DOHH2 (cell line): ENCODE results near the gene METTL25.

Experiments used
- H3F3A ChIP-seq: fragments of 200-600 bp; sonication (generic), shearing (Covaris generic); 2 replicates; pipeline ENCODE4 v1.6.0; 2016; ENCODE audit warnings: antibody characterized with exemption, mild to moderate bottlenecking; ENCODE audit not compliant: control insufficient read depth, insufficient read depth
- H3K27ac ChIP-seq: fragments of 200-600 bp; sonication (generic); 2 replicates; pipeline ENCODE4 v1.5.1; 2014; ENCODE audit warnings: low read depth, mild to moderate bottlenecking, low read length, moderate library complexity
- H3K27me3 ChIP-seq: fragments of 200-600 bp; sonication (generic); 2 replicates; pipeline ENCODE4 v1.6.1; 2014; ENCODE audit warnings: mild to moderate bottlenecking, low read length, mixed read lengths; ENCODE audit not compliant: control insufficient read depth
- H3K36me3 ChIP-seq: fragments of 200-600 bp; sonication (generic); 2 replicates; pipeline ENCODE4 v1.6.1; 2014; ENCODE audit warnings: mild to moderate bottlenecking, low read length, moderate library complexity, mixed read lengths; ENCODE audit not compliant: control insufficient read depth
- H3K4me1 ChIP-seq: fragments of 200-600 bp; sonication (generic); 2 replicates; pipeline ENCODE4 v1.6.1; 2014; ENCODE audit warnings: mild to moderate bottlenecking, low read length, mixed read lengths; ENCODE audit not compliant: control insufficient read depth
- H3K4me2 ChIP-seq: fragments of 200-600 bp; sonication (generic); 2 replicates; pipeline ENCODE4 v1.6.0; 2014; ENCODE audit warnings: mild to moderate bottlenecking, low read length, moderate library complexity
- H3K4me3 ChIP-seq: fragments of 200-600 bp; sonication (generic); 2 replicates; pipeline ENCODE4 v1.5.1; 2014; ENCODE audit warnings: mild to moderate bottlenecking, low read length, mixed read lengths
- H3K79me2 ChIP-seq: fragments of 200-600 bp; sonication (generic); 2 replicates; pipeline ENCODE4 v1.6.1; 2014; ENCODE audit warnings: mild to moderate bottlenecking, low read length, mixed read lengths; ENCODE audit not compliant: control insufficient read depth
- H3K9me2 ChIP-seq: fragments of 200-600 bp; sonication (generic); replicated peaks from 2 replicates; pipeline ENCODE4 v1.6.1; 2014; ENCODE audit warnings: mild to moderate bottlenecking, low read length, mixed read lengths; ENCODE audit not compliant: control insufficient read depth
- H3K9me3 ChIP-seq: fragments of 200-600 bp; sonication (generic); 2 replicates; pipeline ENCODE4 v1.6.1; 2014; ENCODE audit warnings: antibody characterized with exemption, low read length, mixed read lengths; ENCODE audit not compliant: control insufficient read depth, insufficient read depth
- H4K20me1 ChIP-seq: fragments of 200-600 bp; sonication (generic); 2 replicates; pipeline ENCODE4 v1.6.0; 2014; ENCODE audit warnings: low read depth, mild to moderate bottlenecking, antibody characterized with exemption, low read length, moderate library complexity; ENCODE audit not compliant: control insufficient read depth, insufficient read depth
- CTCF ChIP-seq: fragments of 200-600 bp; sonication (generic); IDR thresholded peaks from one replicate; pipeline ENCODE4 v1.5.1; 2014; ENCODE audit warnings: antibody characterized with exemption, mild to moderate bottlenecking, low read depth, low read length; ENCODE audit not compliant: poor library complexity, severe bottlenecking
- EZH2phosphoT487 ChIP-seq: fragments of 200-600 bp; sonication (generic); IDR thresholded peaks from 2 replicates; pipeline ENCODE4 v1.6.1; 2017; ENCODE audit warnings: borderline replicate concordance, mild to moderate bottlenecking, antibody characterized with exemption, low read length, moderate library complexity, mixed read lengths

The METTL25 gene

GRCh38 chr12:82383930-82384552 lies 25.7 kb downstream of the METTL25 start:
- no peak overlapping the region for H3K4me2 ChIP-seq
- H3K27me3 ChIP-seq: no peaks in the 10 kb centered on the region

GRCh38 chr12:82398879-82399278 lies 40.5 kb downstream of the METTL25 start:
- H3K4me1 ChIP-seq: no peaks in the 10 kb centered on the region
- no peak for TF ChIP-seq CTCF
- TF ChIP-seq EZH2phosphoT487: no peak
- H3K4me3 ChIP-seq: no peak overlapping the region
- H3K9me2 ChIP-seq: no peaks in the 10 kb centered on the region
- H3K9me3 ChIP-seq: no peaks in the 10 kb centered on the region
- no peaks in the 10 kb centered on the region for H3F3A ChIP-seq
- no peak overlapping the region for H3K27ac ChIP-seq
- 0 out of 2 replicates have a peak, but pooled peaks cover 2% of the 10 kb centered on the region for H3K36me3 ChIP-seq
- no peaks in the 10 kb centered on the region for H3K79me2 ChIP-seq
- no peaks in the 10 kb centered on the region for H3K27me3 ChIP-seq
- H3K4me2 ChIP-seq: no peak overlapping the region
- H4K20me1 ChIP-seq: no peaks in the 10 kb centered on the region

More at GRCh38 chr12:82383930-82384552, 25.7 kb downstream of the METTL25 start:
- Histone ChIP-seq H3K27ac (no peak overlapping the region), H3K79me2 (no peaks in the 10 kb centered on the region), H3K9me3 (no peaks in the 10 kb centered on the region), H3K36me3 (no peaks in the 10 kb centered on the region), H4K20me1 (no peaks in the 10 kb centered on the region), H3F3A (no peaks in the 10 kb centered on the region), H3K4me1 (no peaks in the 10 kb centered on the region), H3K9me2 (no peaks in the 10 kb centered on the region), H3K4me3 (no peak overlapping the region)
- TF ChIP-seq EZH2phosphoT487 (no peak), CTCF (peak; percentile 38)

GRCh38 chr12:82400819-82401218 lies 42.5 kb downstream of the METTL25 start:
- Histone ChIP-seq H3K4me2 (no peak overlapping the region), H3K9me3 (no peaks in the 10 kb centered on the region), H3K4me1 (no peaks in the 10 kb centered on the region), H3F3A (no peaks in the 10 kb centered on the region), H3K36me3 (0 out of 2 replicates have a peak, but pooled peaks cover 2% of the 10 kb centered on the region), H3K9me2 (no peaks in the 10 kb centered on the region), H3K27me3 (no peaks in the 10 kb centered on the region), H3K79me2 (no peaks in the 10 kb centered on the region), H3K4me3 (no peak overlapping the region), H4K20me1 (no peaks in the 10 kb centered on the region), H3K27ac (no peak overlapping the region)
- no peak for TF ChIP-seq CTCF
- TF ChIP-seq EZH2phosphoT487: no peak
